K562 (cell line): ENCODE data around the gene VAMP8. TPM values are rescaled to one million over a fixed set of nuclear protein-coding genes. Genes with fewer than 3 reads are reported as not detected.

Source experiments
- BCLAF1 ChIP-seq, 2 experiments: fragments of 450-650 bp in 1 of 2; IDR thresholded peaks; 2 replicates each; pipeline ENCODE4 v1.6.1; 2011 to 2017; ENCODE audit warnings: low read depth in 2 of 2, antibody characterized with exemption in 1 of 2, borderline replicate concordance in 1 of 2, low read length in 1 of 2, mild to moderate bottlenecking in 1 of 2, mixed read lengths in 1 of 2; ENCODE audit not compliant: control insufficient read depth in 1 of 2
- NELFE ChIP-seq: IDR thresholded peaks from 2 replicates; pipeline ENCODE4 v1.6.1; 2011; ENCODE audit warnings: mild to moderate bottlenecking; ENCODE audit not compliant: insufficient read depth, insufficient read length
- PTBP1 ChIP-seq: fragments of 200-400 bp; formaldehyde crosslinking; IDR thresholded peaks from 2 replicates; pipeline ENCODE4 v1.6.1; 2017; ENCODE audit warnings: low read depth, low read length
- RAD51 ChIP-seq: fragments of 450-650 bp; IDR thresholded peaks from 2 replicates; pipeline ENCODE4 v1.7.1; 2016; ENCODE audit warnings: low read depth, mild to moderate bottlenecking, borderline replicate concordance
- SETDB1 ChIP-seq: IDR thresholded peaks from one replicate; pipeline ENCODE4 v1.6.1; 2012; ENCODE audit warnings: low read length, control low read depth, inconsistent platforms
- SLC30A9 ChIP-seq: fragments of 250-450 bp; sonication (Bioruptor Pico); IDR thresholded peaks from 2 replicates; pipeline ENCODE4 v1.8.0; 2022; ENCODE audit warnings: mild to moderate bottlenecking, moderate library complexity
- TCF7 ChIP-seq: sonication (generic); IDR thresholded peaks from 2 replicates; pipeline ENCODE4 v1.6.1; 2016; ENCODE audit warnings: antibody characterized with exemption, borderline replicate concordance
- ZNF184 ChIP-seq: sonication (generic); formaldehyde crosslinking; IDR thresholded peaks from 2 replicates; pipeline ENCODE4 v1.5.0; 2020; ENCODE audit warnings: missing genetic modification reagents
- ZNF3 ChIP-seq: fragments of 250-450 bp; sonication (Bioruptor Pico); IDR thresholded peaks from 2 replicates; pipeline ENCODE4 v1.5.0; 2021; ENCODE audit warnings: mild to moderate bottlenecking, moderate library complexity
- ZNF398 ChIP-seq: fragments of 250-450 bp; sonication (Bioruptor Pico); IDR thresholded peaks from 2 replicates; pipeline ENCODE4 v1.8.0; 2021; ENCODE audit warnings: moderate library complexity, mild to moderate bottlenecking, inconsistent platforms
- polyA plus RNA-seq, 8 experiments: library from polyadenylated mRNA; depleted of rRNA in 4 of 8; stranded (reverse) in 5 of 8; unstranded in 3 of 8; fragments of >200 nt; fragmentation: Nextera tagmentation in 2 of 8; fragmentation: Illumina TruSeq in 1 of 8; extraction: Ambion mirVana in 2 of 8; extraction: Trizol in 1 of 8; gene quantifications; 2 replicates each; pipeline versions ENCODE4 v1.2.1 to v1.2.3, GENCODE V29; 2011 to 2014; ENCODE audit warnings: inconsistent platforms in 1 of 8, missing spikeins in 1 of 8
- total RNA-seq, 7 experiments: library from RNA; depleted of rRNA in 6 of 7; stranded (reverse); fragments of >200 nt in 6 of 7; fragmentation: Illumina TruSeq in 2 of 7; extraction: Trizol in 2 of 7; gene quantifications; 2 replicates each; pipeline versions ENCODE4 v1.2.1 to v1.2.3, GENCODE V29; 2011 to 2021; ENCODE audit warnings: low replicate concordance in 1 of 7

VAMP8 gene
- total and polyA plus RNA-seq, 9 of the 15 experiments (the other 6 are each of a cell fraction or from before 2014, with no cell fraction given): 107 to 571 (median 248) TPM

GRCh38 chr2:85578243-85579180, 1.1 kb downstream of the VAMP8 start (continued):
- TF ChIP-seq PTBP1 (no peak), ZNF3 (CRISPR knock-in tag) (no peak), ZNF398 (CRISPR knock-in tag) (no peak), SLC30A9 (no peak), SETDB1 (no peak), NELFE (no peak), TCF7 (no peak), ZNF184 (no peak), BCLAF1 (IDR thresholded peaks at IDR 0.05; ENCODE audit: borderline replicate concordance in 1 of 2, control insufficient read depth in 1 of 2, low read depth in 2 of 2, low read length in 1 of 2) (no peak), RAD51 (no peak)
